CD4-positive, alpha-beta memory T cell (primary cell): ENCODE results near the gene HSPA1A. TPM values are rescaled to one million over a fixed set of nuclear protein-coding genes. Genes with fewer than 3 reads are reported as not detected.
"Not testable (repeated sequence)": the region's sequence is repeated elsewhere in the genome, so short reads cannot be mapped to it uniquely, and the experiment has no call there.

Experiments
- CTCF ChIA-PET: fragments of 350-600 bp; sonication (Branson Sonifier 250); formaldehyde crosslinking; loops from one replicate; lab custom pipeline; 2021; ENCODE audit warnings: inconsistent platforms; ENCODE audit not compliant: partially characterized antibody; lab: Charles Lee
- POLR2A ChIA-PET: fragments of 350-600 bp; sonication (Branson Sonifier 250); formaldehyde crosslinking; loops from one replicate; lab custom pipeline; 2021; ENCODE audit not compliant: partially characterized antibody; lab: Charles Lee
- DNase-seq, 5 donors: peaks; one replicate each; pipeline versions ENCODE4 v3.0.0 to v3.0.0-alpha.2; 2020 to 2022; ENCODE audit warnings: mixed read lengths in 1 of 5
- H3K27ac ChIP-seq: one replicate; pipeline ENCODE4 v1.7.0; 2013; ENCODE audit warnings: low read depth, low read length
- H3K27me3 ChIP-seq: 2 replicates; pipeline ENCODE4 v1.7.0; 2013; ENCODE audit warnings: mild to moderate bottlenecking, low read length, moderate library complexity; ENCODE audit not compliant: insufficient read depth
- H3K36me3 ChIP-seq: 2 replicates; pipeline ENCODE4 v1.7.0; 2013; ENCODE audit warnings: mild to moderate bottlenecking, low read length, moderate library complexity; ENCODE audit not compliant: insufficient read depth
- H3K4me1 ChIP-seq: 2 replicates; pipeline ENCODE4 v1.7.0; 2013; ENCODE audit warnings: mild to moderate bottlenecking, low read length, moderate library complexity; ENCODE audit not compliant: insufficient read depth
- H3K4me3 ChIP-seq, 2 donors: one replicate each; pipeline ENCODE4 v1.7.0; 2013; ENCODE audit warnings: low read length in 2 of 2, mild to moderate bottlenecking in 1 of 2
- H3K9me3 ChIP-seq, 2 donors: one replicate each; pipeline ENCODE4 v1.7.0; 2013; ENCODE audit warnings: low read length in 2 of 2, control low read depth in 1 of 2; ENCODE audit not compliant: control insufficient read depth in 1 of 2
- H3K27ac Mint-ChIP-seq, 7 donors: one replicate each; pipeline ENCODE4 v1.8.0; 2020 to 2021; ENCODE audit warnings: mixed read lengths in 7 of 7, mild to moderate bottlenecking in 6 of 7, inconsistent platforms in 3 of 7, moderate library complexity in 3 of 7
- H3K27me3 Mint-ChIP-seq, 2 donors: one replicate each; pipeline ENCODE4 v1.8.0; 2020 to 2021; ENCODE audit warnings: mixed read lengths in 2 of 2
- H3K36me3 Mint-ChIP-seq, 2 donors: one replicate each; pipeline ENCODE4 v1.8.0; 2020 to 2021; ENCODE audit warnings: mixed read lengths in 2 of 2, inconsistent platforms in 1 of 2, mild to moderate bottlenecking in 1 of 2
- H3K4me1 Mint-ChIP-seq, 4 donors: one replicate each; pipeline ENCODE4 v1.8.0; 2020 to 2021; ENCODE audit warnings: mixed read lengths in 4 of 4, mild to moderate bottlenecking in 1 of 4
- H3K4me3 Mint-ChIP-seq, 8 donors: one replicate each; pipeline ENCODE4 v1.8.0; 2020 to 2021; ENCODE audit warnings: mixed read lengths in 8 of 8, mild to moderate bottlenecking in 7 of 8, moderate library complexity in 6 of 8, inconsistent platforms in 3 of 8
- H3K9me3 Mint-ChIP-seq, 8 donors: one replicate each; pipeline ENCODE4 v1.8.0; 2020 to 2021; ENCODE audit warnings: mixed read lengths in 8 of 8, mild to moderate bottlenecking in 5 of 8, inconsistent platforms in 3 of 8, moderate library complexity in 1 of 8
- intact Hi-C: fragments of 100-400 bp; cut with micrococcal nuclease; formaldehyde crosslinking; loops from one replicate; pipeline ENCODE4 v1.15.1; 2023
- polyA plus RNA-seq, 2 donors: library from polyadenylated mRNA; unstranded; fragments of 300-500 nt; fragmentation: Illumina TruSeq; gene quantifications; one replicate each; pipeline ENCODE4 v1.2.3, GENCODE V29; 2021
- total RNA-seq, 2 experiments: library from RNA; stranded (reverse); gene quantifications; one replicate each; pipeline ENCODE4 v1.2.3, GENCODE V29; 2021

Gene HSPA1A
- total and polyA plus RNA-seq, 4 experiments from 2014 or later: 14.6 to 71.9 (median 70.7) TPM

DNA sequence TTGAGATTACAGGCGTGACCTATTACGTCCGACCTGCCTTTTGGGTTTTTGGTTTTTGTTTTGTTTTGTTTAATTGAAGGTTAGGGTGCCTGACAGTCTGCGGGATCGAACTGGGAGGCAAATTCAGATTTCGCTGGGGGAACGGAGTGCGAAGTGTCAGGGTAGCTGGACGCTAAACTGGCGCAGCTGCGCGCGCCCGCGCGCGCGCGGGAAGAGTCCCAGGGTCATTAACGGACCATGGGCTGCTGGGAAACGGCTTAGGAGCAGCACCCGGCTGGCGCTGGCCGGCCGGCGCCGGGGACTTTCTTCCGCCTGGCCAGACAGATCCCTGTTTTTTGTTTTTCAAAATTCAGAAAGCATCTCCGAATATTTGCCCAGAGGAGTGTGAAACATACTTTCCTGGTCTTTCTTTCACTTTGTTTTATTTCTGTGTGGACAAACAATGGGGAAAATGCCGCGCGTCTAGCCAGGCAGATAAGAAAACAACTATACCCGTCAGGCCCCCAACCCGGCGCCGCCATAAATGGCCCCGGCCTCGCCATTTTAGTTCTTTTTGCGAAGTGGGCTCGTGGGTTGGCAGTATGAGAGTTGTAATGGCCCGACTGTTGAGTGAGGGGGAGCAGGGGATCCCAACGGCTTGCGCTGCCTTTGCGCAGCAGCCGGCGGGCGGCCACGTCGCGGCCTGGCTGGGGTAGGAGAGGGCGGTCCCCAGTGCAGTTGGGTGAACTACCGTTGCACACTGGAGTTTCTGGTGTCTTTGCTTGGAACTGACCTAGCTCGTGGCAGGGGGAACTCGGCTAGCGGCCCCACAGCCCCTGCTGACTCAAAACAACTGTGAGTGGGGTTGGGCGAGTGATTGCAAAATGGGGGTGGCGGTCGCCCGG is 19.3 kb downstream of the HSPA1A start:
- peak overlapping the region; percentile 88 for H3K27ac ChIP-seq
- no peaks in the 10 kb centered on the region for H3K27me3 ChIP-seq
- peaks cover 28% of the 10 kb centered on the region for H3K36me3 ChIP-seq
- CTCF ChIA-PET: interaction anchor here (0.9 to 3.2 kb wide), 7 partner anchors 28 to 233 kb away, joined by 3 to 10 read pairs (median 3); partner anchors contain the start of gene NEU1
- H3K36me3 Mint-ChIP-seq: peaks cover 21 to 50% of the 10 kb centered on the region in 2 donors
- peaks cover 27 to 65% (median 48%) of the 10 kb centered on the region in 4 donors for H3K4me1 Mint-ChIP-seq
- peak overlapping the region; percentile 75 to 88 for H3K4me3 ChIP-seq
- intact Hi-C loops: loop anchor here (1.0 to 10.0 kb wide), 7 partner anchors 28 to 342 kb away; partner anchors contain the start of genes ABHD16A, DXO, EHMT2 and NEU1
- peak overlapping the region; percentile 97 to 99 (median 99) for H3K27ac Mint-ChIP-seq
- DNase-seq: peak; percentile 80 to 84 (median 81)
- H3K27me3 Mint-ChIP-seq: no peaks in the 10 kb centered on the region
- H3K9me3 Mint-ChIP-seq: no peaks in the 10 kb centered on the region
- H3K9me3 ChIP-seq: no peaks in the 10 kb centered on the region
- peaks cover 61% of the 10 kb centered on the region for H3K4me1 ChIP-seq
- POLR2A ChIA-PET: interaction anchor here (0.6 to 7.2 kb wide), 32 partner anchors 9 to 631 kb away, joined by 3 to 67 read pairs (median 4); partner anchors contain the start of genes ABHD16A, BAG6, CLIC1 and DDX39B
- peak overlapping the region; percentile 88 to 99 (median 96) for H3K4me3 Mint-ChIP-seq

DNA sequence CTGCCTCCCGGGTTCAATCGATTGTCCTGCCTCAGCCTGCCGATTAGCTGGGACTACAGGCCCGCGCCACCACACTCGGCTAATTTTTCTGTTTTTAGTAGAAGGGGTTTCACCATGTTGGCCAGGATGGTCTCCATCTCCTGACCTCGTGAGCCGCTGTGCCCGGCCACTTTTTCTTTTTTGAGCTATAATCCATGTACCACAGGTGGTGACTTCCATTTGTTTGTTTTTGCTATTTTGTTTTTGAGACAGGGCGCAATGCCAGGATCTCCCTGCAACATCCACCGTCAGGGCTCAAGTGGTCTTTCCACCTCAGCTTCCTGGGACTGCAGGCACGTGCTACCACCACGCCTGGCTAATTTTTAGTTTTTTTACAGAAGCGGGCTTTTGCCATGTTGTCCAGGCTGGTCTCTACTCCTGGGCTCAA is 20.7 kb downstream of the HSPA1A start:
- peaks cover 25 to 56% (median 39%) of the 10 kb centered on the region in 4 donors for H3K4me1 Mint-ChIP-seq
- no peaks in the 10 kb centered on the region for H3K27me3 Mint-ChIP-seq
- Histone ChIP-seq H3K27ac (peak overlapping the region; percentile 88), H3K36me3 (peaks cover 41% of the 10 kb centered on the region), H3K9me3 (no peaks in the 10 kb centered on the region), H3K4me1 (peaks cover 54% of the 10 kb centered on the region), H3K4me3 (peak overlapping the region; percentile 61 to 75), H3K27me3 (no peaks in the 10 kb centered on the region)
- POLR2A ChIA-PET: interaction anchor here (1.0 to 7.2 kb wide), 21 partner anchors 8 to 254 kb away, joined by 3 to 67 read pairs (median 6); partner anchors contain the start of genes ABHD16A, BAG6, C6orf47 and CLIC1
- peaks cover 31 to 60% of the 10 kb centered on the region in 2 donors for H3K36me3 Mint-ChIP-seq
- CTCF ChIA-PET: interaction anchor here (0.7 to 3.2 kb wide), 8 partner anchors 27 to 304 kb away, joined by 3 to 10 read pairs (median 4); partner anchors contain the start of genes NEU1 and NFKBIL1
- intact Hi-C loops: loop anchor here (10.0 kb wide), 1 partner anchor 139 kb away; the partner anchor contains the start of gene DXO
- peak overlapping the region; percentile 83 to 99 (median 98) for H3K27ac Mint-ChIP-seq
- H3K9me3 Mint-ChIP-seq: no peaks in the 10 kb centered on the region
- H3K4me3 Mint-ChIP-seq: peak overlapping the region; percentile 88 to 99 (median 96)
- DNase-seq: no peak

DNA sequence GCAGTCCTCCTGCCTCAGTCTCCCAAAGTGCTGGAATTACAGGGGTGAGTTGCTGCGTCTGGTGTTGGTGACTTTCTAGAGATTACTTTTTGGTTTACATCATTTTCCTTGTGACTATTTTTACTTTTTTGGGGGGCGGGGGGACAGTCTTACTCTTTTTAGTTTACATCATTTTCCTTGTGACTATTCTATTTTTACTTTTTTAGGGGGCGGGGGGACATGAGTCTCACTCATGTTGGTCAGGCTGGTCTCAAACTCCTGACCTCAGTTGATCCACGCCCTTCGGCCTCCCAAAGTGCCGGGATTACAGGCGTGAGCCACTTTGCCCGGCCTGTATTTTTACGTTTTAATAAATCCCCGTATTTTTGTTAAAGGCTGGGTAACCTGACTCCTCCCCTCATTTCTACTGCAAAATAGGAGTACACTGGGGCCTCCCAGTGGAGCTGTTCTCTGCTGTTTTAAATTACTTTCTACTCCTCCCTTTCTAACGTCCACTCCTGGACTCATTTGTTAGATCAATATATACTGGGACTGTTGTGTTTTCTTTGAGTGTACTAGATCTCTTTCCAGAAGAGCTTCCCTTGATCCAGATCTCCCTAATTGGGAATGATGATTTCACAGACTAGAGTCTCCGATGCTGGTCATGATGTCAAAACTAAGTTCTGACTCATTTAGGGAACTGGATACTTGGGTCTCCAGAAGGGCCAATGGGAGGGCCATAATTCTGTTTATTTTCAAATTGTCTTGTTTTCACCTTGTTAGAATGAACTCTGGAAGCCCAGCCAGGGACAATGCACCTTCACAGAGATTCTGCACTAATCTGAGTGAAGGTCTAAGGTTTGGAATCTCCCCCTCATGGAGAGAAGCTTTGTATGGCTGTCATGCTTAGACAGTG is 21.4 kb downstream of the HSPA1A start:
- H3K9me3 Mint-ChIP-seq: no peaks in the 10 kb centered on the region
- no peaks in the 10 kb centered on the region for H3K27me3 Mint-ChIP-seq
- Histone ChIP-seq H3K27me3 (no peaks in the 10 kb centered on the region), H3K36me3 (peaks cover 41% of the 10 kb centered on the region), H3K4me3 (peak overlapping the region; percentile 61 to 75), H3K4me1 (peaks cover 47% of the 10 kb centered on the region), H3K9me3 (no peaks in the 10 kb centered on the region), H3K27ac (peak overlapping the region; percentile 88)
- ChIA-PET CTCF (interaction anchor here (0.7 to 3.2 kb wide), 9 partner anchors 26 to 304 kb away, joined by 3 to 10 read pairs (median 3); partner anchors contain the start of genes LY6G5C, NEU1 and NFKBIL1), POLR2A (interaction anchor here (0.6 to 7.2 kb wide), 16 partner anchors 9 to 214 kb away, joined by 3 to 67 read pairs (median 6); partner anchors contain the start of genes ABHD16A, BAG6, C6orf47 and CLIC1)
- peaks cover 25 to 54% (median 38%) of the 10 kb centered on the region in 4 donors for H3K4me1 Mint-ChIP-seq
- peak overlapping the region; percentile 88 to 99 (median 96) for H3K4me3 Mint-ChIP-seq
- H3K36me3 Mint-ChIP-seq: peaks cover 33 to 66% of the 10 kb centered on the region in 2 donors
- intact Hi-C loops: loop anchor here (10.0 kb wide), 1 partner anchor 138 kb away; the partner anchor contains the start of gene DXO
- peak in 4 of 5 donors; percentile 24 to 39 (median 33) for DNase-seq
- H3K27ac Mint-ChIP-seq: peak overlapping the region; percentile 83 to 99 (median 98)

- peak overlapping the region; percentile 88 for H3K27ac ChIP-seq
- H3K36me3 ChIP-seq: peaks cover 41% of the 10 kb centered on the region
- DNase-seq: no peak
- peak overlapping the region; percentile 3 to 75 for H3K4me3 ChIP-seq
- intact Hi-C loops: loop anchor here (10.0 kb wide), 1 partner anchor 137 kb away; the partner anchor contains the start of gene DXO
- Mint-ChIP-seq H3K27me3 (no peaks in the 10 kb centered on the region), H3K4me1 (peaks cover 25 to 54% (median 38%) of the 10 kb centered on the region in 4 donors), H3K36me3 (peaks cover 33 to 66% of the 10 kb centered on the region in 2 donors), H3K4me3 (peak overlapping the region; percentile 88 to 99 (median 96)), H3K27ac (peak overlapping the region; percentile 83 to 99 (median 98)), H3K9me3 (no peaks in the 10 kb centered on the region)
- H3K4me1 ChIP-seq: peaks cover 46% of the 10 kb centered on the region
- H3K9me3 ChIP-seq: no peaks in the 10 kb centered on the region
- CTCF ChIA-PET: interaction anchor here (0.8 to 3.2 kb wide), 8 partner anchors 7 to 157 kb away, joined by 3 to 10 read pairs (median 4); partner anchors contain the start of genes LY6G5C and NEU1
- POLR2A ChIA-PET: interaction anchor here (0.6 to 4.8 kb wide), 11 partner anchors 10 to 215 kb away, joined by 3 to 43 read pairs (median 4); partner anchors contain the start of genes BAG6, C6orf47, CLIC1 and HSPA1B
- H3K27me3 ChIP-seq: no peaks in the 10 kb centered on the region
Measured at GRCh38 chr6:31837369-31838113, 22.2 kb downstream of the HSPA1A start.

GRCh38 chr6:31838114-31838553 is 22.8 kb downstream of the HSPA1A start:
- H3K27me3 Mint-ChIP-seq, H3K9me3 Mint-ChIP-seq, H3K9me3 ChIP-seq, DNase-seq, H3K27me3 ChIP-seq: not testable (repeated sequence)
- peak overlapping the region; percentile 88 for H3K27ac ChIP-seq
- Mint-ChIP-seq H3K4me1 (peaks cover 25 to 54% (median 38%) of the 10 kb centered on the region in 4 donors), H3K36me3 (peaks cover 33 to 66% of the 10 kb centered on the region in 2 donors), H3K27ac (peak overlapping the region in 6 of 7 donors; percentile 4 to 99 (median 98)), H3K4me3 (peak overlapping the region; percentile 22 to 99 (median 93))
- peaks cover 41% of the 10 kb centered on the region for H3K36me3 ChIP-seq
- peak overlapping the region in 1 of 2 donors; percentile 75 for H3K4me3 ChIP-seq
- ChIA-PET CTCF (interaction anchor here (1.1 to 1.3 kb wide), 4 partner anchors 8 to 109 kb away, joined by 3 to 5 read pairs (median 4); partner anchors contain the start of gene DDAH2), POLR2A (interaction anchor here (1.0 to 4.8 kb wide), 5 partner anchors 25 to 257 kb away, joined by 3 to 43 read pairs (median 4); partner anchors contain the start of genes BAG6, C6orf47 and NEU1)
- intact Hi-C loops: loop anchor here (10.0 kb wide), 1 partner anchor 137 kb away; the partner anchor contains the start of gene DXO
- H3K4me1 ChIP-seq: peaks cover 44% of the 10 kb centered on the region
